HepG2 (cell line): ENCODE data around the gene CACNA2D1. TPM values are rescaled to one million over a fixed set of nuclear protein-coding genes. Genes with fewer than 3 reads are reported as not detected.

Experiments used
- ATAC-seq: fragments of 200-7000 bp; cut with Tn5 transposase; 3 replicates; pipeline ENCODE4 v1.9.1; 2020; ENCODE audit warnings: mild to moderate bottlenecking, moderate library complexity
- BruUV-seq: library from RNA; stranded (reverse); fragments of 400-500 nt; replicated peaks from 2 replicates; lab custom pipeline; 2021; lab: Mats Ljungman, UMichigan
- CTCF ChIA-PET: fragments of 300-600 bp; formaldehyde crosslinking; extraction: SDS; loops from one replicate; lab custom pipeline; 2021; ENCODE audit warnings: low total read pairs, inconsistent platforms, low intra/inter-chr PET ratio; lab: Yijun Ruan, JAX
- POLR2A ChIA-PET: fragments of 350-600 bp; sonication (Branson Sonifier 250); formaldehyde crosslinking; loops from one replicate; lab custom pipeline; 2020; ENCODE audit warnings: antibody characterized with exemption, inconsistent platforms; lab: Yijun Ruan, JAX
- DNase-seq: peaks from one replicate; pipeline ENCODE4 v3.0.0-alpha.2; 2015; ENCODE audit warnings: low spot score
- FAIRE-seq: peaks from 3 replicates; lab custom pipeline; 2011; peaks lifted over from hg19 to GRCh38; lab: Jason Lieb, UNC
- H2AFZ ChIP-seq: one replicate; pipeline ENCODE4 v1.6.1; 2011; ENCODE audit warnings: low read length, inconsistent platforms
- H3K27ac ChIP-seq: fragments of 300-600 bp; 3 replicates; pipeline ENCODE4 v1.8.0; 2011; ENCODE audit warnings: mixed run types, mild to moderate bottlenecking, mixed read lengths, low read length, inconsistent platforms; ENCODE audit not compliant: insufficient read depth; ENCODE audit errors: extremely low read length
- H3K27me3 ChIP-seq, 2 experiments: fragments of 200-600 bp in 1 of 2; 2 replicates in 1 of 2; 3 replicates in 1 of 2; pipeline versions ENCODE4 v1.6.0 to v1.8.0; 2011; ENCODE audit warnings: low read length in 2 of 2, mild to moderate bottlenecking in 2 of 2, moderate library complexity in 2 of 2, inconsistent platforms in 1 of 2; ENCODE audit not compliant: insufficient read depth in 2 of 2, control insufficient read depth in 1 of 2
- H3K36me3 ChIP-seq, 2 experiments: fragments of 200-600 bp in 1 of 2; replicated peaks in 1 of 2; 2 replicates in 1 of 2; 3 replicates in 1 of 2; pipeline versions ENCODE4 v1.5.1 to v1.8.0; 2011; ENCODE audit warnings: low read length in 2 of 2, inconsistent platforms in 1 of 2; ENCODE audit not compliant: insufficient read depth in 2 of 2, control insufficient read depth in 1 of 2
- H3K4me1 ChIP-seq: 2 replicates; pipeline ENCODE4 v1.5.1; 2012; ENCODE audit warnings: low read length, inconsistent platforms; ENCODE audit not compliant: insufficient read depth
- H3K4me2 ChIP-seq: 2 replicates; pipeline ENCODE4 v1.6.0; 2011; ENCODE audit warnings: low read depth, low read length, inconsistent platforms
- H3K4me3 ChIP-seq, 3 experiments: fragments of 200-600 bp in 1 of 3; sonication (generic), shearing (Covaris generic) in 1 of 3; replicated peaks in 1 of 3; 2 replicates each; pipeline ENCODE4 v1.5.1; 2011 to 2016; ENCODE audit warnings: low read length in 3 of 3, inconsistent platforms in 2 of 3, low read depth in 2 of 3, mild to moderate bottlenecking in 2 of 3, control low read depth in 1 of 3, mixed read lengths in 1 of 3; ENCODE audit not compliant: insufficient read depth in 1 of 3
- H3K79me2 ChIP-seq: one replicate; pipeline ENCODE4 v1.6.1; 2011; ENCODE audit warnings: low read length, inconsistent platforms; ENCODE audit not compliant: insufficient read depth
- H3K9ac ChIP-seq: 2 replicates; pipeline ENCODE4 v1.6.0; 2011; ENCODE audit warnings: mild to moderate bottlenecking, low read depth, low read length, inconsistent platforms; ENCODE audit not compliant: insufficient read depth
- H3K9me3 ChIP-seq: 2 replicates; pipeline ENCODE4 v1.5.1; 2012; ENCODE audit warnings: mild to moderate bottlenecking, low read length
- H4K20me1 ChIP-seq: 2 replicates; pipeline ENCODE4 v1.6.0; 2011; ENCODE audit warnings: inconsistent platforms, mild to moderate bottlenecking, low read length, moderate library complexity; ENCODE audit not compliant: insufficient read depth
- EP300 ChIP-seq, 3 experiments: sonication (generic) in 1 of 3; formaldehyde crosslinking in 1 of 3; IDR thresholded peaks; 2 replicates each; pipeline versions ENCODE4 v1.5.1 to v1.6.1; 2011 to 2020; ENCODE audit warnings: low read depth in 2 of 3, low read length in 2 of 3, borderline replicate concordance in 1 of 3, improper control_type of control experiment in 1 of 3, mild to moderate bottlenecking in 1 of 3, missing genetic modification reagents in 1 of 3, moderate library complexity in 1 of 3
- NCOR1 ChIP-seq: fragments of 200-600 bp; sonication (generic); IDR thresholded peaks from 2 replicates; pipeline ENCODE4 v1.7.0; 2017; ENCODE audit warnings: antibody characterized with exemption, low read length, borderline replicate concordance
- RFX5 ChIP-seq: IDR thresholded peaks from 2 replicates; pipeline ENCODE4 v1.6.1; 2011; ENCODE audit warnings: low read depth, low read length, improper control_type of control experiment
- TBX2 ChIP-seq: sonication (generic); formaldehyde crosslinking; IDR thresholded peaks from 2 replicates; pipeline ENCODE4 v1.5.0; 2020; ENCODE audit warnings: missing genetic modification reagents, mild to moderate bottlenecking, borderline replicate concordance
- U2AF1 ChIP-seq: fragments of 200-400 bp; formaldehyde crosslinking; optimal IDR thresholded peaks from 2 replicates; pipeline ENCODE3; 2017; ENCODE audit warnings: mild to moderate bottlenecking, low read depth, low read length
- ZFP36L1 ChIP-seq: sonication (generic); formaldehyde crosslinking; IDR thresholded peaks from 2 replicates; pipeline ENCODE4 v1.8.0; 2022; ENCODE audit warnings: mild to moderate bottlenecking, missing genetic modification reagents, moderate library complexity
- ZNF101 ChIP-seq: sonication (generic); formaldehyde crosslinking; IDR thresholded peaks from 2 replicates; pipeline ENCODE4 v1.4.0; 2020; ENCODE audit warnings: mild to moderate bottlenecking, low read depth, missing genetic modification reagents, borderline replicate concordance
- ZNF776 ChIP-seq: sonication (generic); formaldehyde crosslinking; IDR thresholded peaks from 2 replicates; pipeline ENCODE4 v1.4.0; 2020; ENCODE audit warnings: mild to moderate bottlenecking, missing genetic modification reagents
- WGBS: methylation state at CpG from one replicate; pipeline ENCODE4 v1.1.6; 2017; ENCODE audit warnings: low lambda C conversion rate; 5-methylcytosine and 5-hydroxymethylcytosine counted together
- in situ Hi-C: cut with HindIII; loops from 2 replicates; pipeline ENCODE4 v1.10.0; 2017; ENCODE audit warnings: low pct_unique_long_range_greater_than_20kb; ENCODE audit not compliant: extremely low pct_ligation_motif_present
- intact Hi-C: fragments of 100-400 bp; cut with micrococcal nuclease; formaldehyde crosslinking; loops from one replicate; pipeline ENCODE4 v1.10.0; 2022; ENCODE audit not compliant: unreplicated experiment
- polyA plus RNA-seq, 8 experiments: library from polyadenylated mRNA; depleted of rRNA in 3 of 8; stranded (reverse) in 7 of 8; unstranded in 1 of 8; fragments of >200 nt; fragmentation: Illumina TruSeq in 4 of 8; extraction: Trizol in 4 of 8; gene quantifications; 2 replicates each; pipeline versions ENCODE4 v1.2.1 to v1.2.3, GENCODE V29; 2011 to 2016; ENCODE audit warnings: low read depth in 4 of 8, missing spikeins in 1 of 8, mixed read lengths in 1 of 8; ENCODE audit not compliant: insufficient read depth in 1 of 8
- total RNA-seq, 5 experiments: library from RNA; depleted of rRNA; stranded (reverse); fragments of >200 nt; fragmentation: Illumina TruSeq; extraction: Trizol; gene quantifications; 2 replicates each; pipeline ENCODE4 v1.2.3, GENCODE V29; 2016; ENCODE audit warnings: low read depth in 1 of 5
- TF ChIP-seq, protein P1 (sequence below): sonication (generic); formaldehyde crosslinking; IDR thresholded peaks from 2 replicates; pipeline ENCODE4 v1.9.0; 2021; ENCODE audit warnings: missing genetic modification reagents, mild to moderate bottlenecking, borderline replicate concordance

Gene CACNA2D1
- total and polyA plus RNA-seq, 2 of the 13 experiments (the other 11 are each of a cell fraction or from before 2014, with no cell fraction given) = not detected

DNA sequence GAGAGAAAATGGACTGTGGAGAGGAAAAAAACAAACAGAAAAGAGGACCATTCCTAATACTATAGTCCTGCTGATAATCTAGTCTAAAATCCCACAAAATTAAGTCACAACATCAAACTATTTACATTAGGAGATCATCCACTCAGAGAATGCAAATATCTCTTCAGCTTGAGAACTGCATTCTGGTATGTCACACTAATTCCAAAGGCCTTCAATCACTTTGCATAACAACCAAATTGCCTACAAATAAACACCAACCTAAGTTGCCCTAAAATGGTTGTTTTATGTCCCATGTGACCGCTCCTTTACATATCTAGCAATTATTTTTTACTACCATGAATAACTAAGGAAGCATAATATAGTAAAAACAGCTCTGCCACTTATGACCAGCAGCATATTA, 264.3 kb downstream of the CACNA2D1 start (continued):
- TF ChIP-seq, protein P1, sequence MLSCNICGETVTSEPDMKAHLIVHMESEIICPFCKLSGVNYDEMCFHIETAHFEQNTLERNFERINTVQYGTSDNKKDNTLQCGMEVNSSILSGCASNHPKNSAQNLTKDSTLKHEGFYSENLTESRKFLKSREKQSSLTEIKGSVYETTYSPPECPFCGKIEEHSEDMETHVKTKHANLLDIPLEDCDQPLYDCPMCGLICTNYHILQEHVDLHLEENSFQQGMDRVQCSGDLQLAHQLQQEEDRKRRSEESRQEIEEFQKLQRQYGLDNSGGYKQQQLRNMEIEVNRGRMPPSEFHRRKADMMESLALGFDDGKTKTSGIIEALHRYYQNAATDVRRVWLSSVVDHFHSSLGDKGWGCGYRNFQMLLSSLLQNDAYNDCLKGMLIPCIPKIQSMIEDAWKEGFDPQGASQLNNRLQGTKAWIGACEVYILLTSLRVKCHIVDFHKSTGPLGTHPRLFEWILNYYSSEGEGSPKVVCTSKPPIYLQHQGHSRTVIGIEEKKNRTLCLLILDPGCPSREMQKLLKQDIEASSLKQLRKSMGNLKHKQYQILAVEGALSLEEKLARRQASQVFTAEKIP = no peak
- TF ChIP-seq U2AF1 = no peak
- no peak for TF ChIP-seq ZNF101
- TF ChIP-seq ZFP36L1 (CRISPR knock-in tag) = no peak
- TF ChIP-seq EP300 (IDR thresholded peaks at IDR 0.05; ENCODE audit: low read depth in 2 of 2, low read length in 2 of 2) = no peak
- TF ChIP-seq EP300 (CRISPR knock-in tag; IDR thresholded peaks at IDR 0.05; ENCODE audit: borderline replicate concordance) = no peak
- no peak for TF ChIP-seq ZNF776 (CRISPR knock-in tag)
- no peak for TF ChIP-seq TBX2 (CRISPR knock-in tag)

DNA sequence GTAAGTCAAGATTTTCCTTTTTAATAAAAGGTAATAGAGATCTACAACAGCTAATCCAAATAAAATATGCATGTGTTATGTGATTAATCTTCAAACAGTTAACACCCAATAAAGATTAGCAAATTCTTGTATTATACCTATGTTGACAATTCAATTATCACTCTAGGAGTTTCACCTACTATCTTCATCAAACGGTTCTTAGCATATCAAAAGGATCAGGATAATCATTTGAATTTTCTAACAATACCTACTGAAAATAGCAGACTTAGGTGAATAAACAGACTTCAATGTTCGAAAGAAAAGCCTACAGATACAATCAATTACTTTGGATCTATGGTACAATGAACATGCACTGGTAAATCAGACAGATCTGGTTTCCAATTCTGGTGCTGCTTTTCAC, 268.3 kb downstream of the CACNA2D1 start:
- 1% methylated on average over 2 of the region's 2 CpGs for WGBS
- no peak overlapping the region for H3K4me2 ChIP-seq
- no peaks in the 10 kb centered on the region for H4K20me1 ChIP-seq
- POLR2A ChIA-PET = no interaction called here
- H3K4me3 ChIP-seq = no peak overlapping the region
- no peak overlapping the region for H3K9ac ChIP-seq
- H3K4me1 ChIP-seq = no peaks in the 10 kb centered on the region
- FAIRE-seq (no peak), ATAC-seq (no peak), DNase-seq (no peak)
- H3K79me2 ChIP-seq = no peaks in the 10 kb centered on the region
- in situ Hi-C loops = no loop called here
- H3K27ac ChIP-seq = no peak overlapping the region
- no peaks in the 10 kb centered on the region for H3K27me3 ChIP-seq
- no peak overlapping the region for H2AFZ ChIP-seq
- BruUV-seq = no TSS peak
- no peak for TF ChIP-seq NCOR1
- no peak for TF ChIP-seq RFX5
- no peaks in the 10 kb centered on the region for H3K36me3 ChIP-seq
- CTCF ChIA-PET = no interaction called here
- no peaks in the 10 kb centered on the region for H3K9me3 ChIP-seq
- intact Hi-C loops = no loop called here
